Keratinocyte (primary cell): ENCODE data around the gene KIFC1. TPM values are rescaled to one million over a fixed set of nuclear protein-coding genes. Genes with fewer than 3 reads are reported as not detected.

Experiments
- DNase-seq: peaks from one replicate; pipeline ENCODE4 v3.0.0-alpha.2; 2011; ENCODE audit warnings: low read depth, missing footprints, low spot score
- FAIRE-seq: peaks from 2 replicates; lab custom pipeline; 2011; peaks lifted over from hg19 to GRCh38; lab: Jason Lieb, UNC
- H2AFZ ChIP-seq: 2 replicates; pipeline ENCODE4 v1.6.0; 2012; ENCODE audit warnings: low read length, control low read depth, inconsistent platforms; ENCODE audit not compliant: control insufficient read depth
- H3K27ac ChIP-seq: 2 replicates; pipeline ENCODE4 v1.5.1; 2011; ENCODE audit warnings: low read length; ENCODE audit not compliant: control insufficient read depth, insufficient read depth
- H3K27me3 ChIP-seq: 3 replicates; pipeline ENCODE4 v1.6.0; 2011; ENCODE audit warnings: low read length; ENCODE audit not compliant: control insufficient read depth, insufficient read depth; ENCODE audit errors: extremely low read depth
- H3K36me3 ChIP-seq, 2 experiments: 2 replicates in 1 of 2; 3 replicates in 1 of 2; pipeline ENCODE4 v1.5.1; 2011; ENCODE audit warnings: low read length in 2 of 2, mild to moderate bottlenecking in 1 of 2; ENCODE audit not compliant: control insufficient read depth in 2 of 2, insufficient read depth in 2 of 2; ENCODE audit errors: extremely low read depth in 1 of 2
- H3K4me1 ChIP-seq: 3 replicates; pipeline ENCODE4 v1.5.1; 2011; ENCODE audit warnings: low read length; ENCODE audit not compliant: control insufficient read depth, insufficient read depth; ENCODE audit errors: extremely low read depth
- H3K4me2 ChIP-seq: 3 replicates; pipeline ENCODE4 v1.6.0; 2011; ENCODE audit warnings: low read depth, low read length; ENCODE audit not compliant: control insufficient read depth, insufficient read depth; ENCODE audit errors: extremely low read depth
- H3K4me3 ChIP-seq, 3 experiments: fragments of 200-600 bp in 1 of 3; sonication (generic) in 1 of 3; 2 replicates in 2 of 3; 3 replicates in 1 of 3; pipeline ENCODE4 v1.5.1; 2011 to 2016; ENCODE audit warnings: low read length in 3 of 3, mild to moderate bottlenecking in 3 of 3, control low read depth in 2 of 3, inconsistent platforms in 1 of 3, low read depth in 1 of 3, mixed read lengths in 1 of 3, mixed run types in 1 of 3, moderate library complexity in 1 of 3; ENCODE audit not compliant: control insufficient read depth in 2 of 3, insufficient read depth in 2 of 3; ENCODE audit errors: extremely low read depth in 1 of 3
- H3K79me2 ChIP-seq: 2 replicates; pipeline ENCODE4 v1.6.0; 2012; ENCODE audit warnings: low read length; ENCODE audit not compliant: control insufficient read depth, insufficient read depth
- H3K9ac ChIP-seq: 3 replicates; pipeline ENCODE4 v1.6.0; 2011; ENCODE audit warnings: low read length; ENCODE audit not compliant: control insufficient read depth, insufficient read depth; ENCODE audit errors: extremely low read depth
- H3K9me1 ChIP-seq: 3 replicates; pipeline ENCODE4 v1.6.0; 2011; ENCODE audit warnings: low read length; ENCODE audit not compliant: control insufficient read depth, insufficient read depth; ENCODE audit errors: extremely low read depth
- H3K9me3 ChIP-seq: 2 replicates; pipeline ENCODE4 v1.5.1; 2012; ENCODE audit warnings: low read depth, low read length; ENCODE audit not compliant: control insufficient read depth
- H4K20me1 ChIP-seq: 3 replicates; pipeline ENCODE4 v1.6.0; 2011; ENCODE audit warnings: low read length; ENCODE audit not compliant: control insufficient read depth, insufficient read depth; ENCODE audit errors: extremely low read depth
- EZH2 ChIP-seq: IDR thresholded peaks from one replicate; pipeline ENCODE4 v1.6.1; 2012; ENCODE audit warnings: inconsistent platforms, mild to moderate bottlenecking, low read length, moderate library complexity
- dilution Hi-C: fragments of 300-500 bp; cut with MboI; formaldehyde crosslinking; loops from one replicate; pipeline ENCODE4 v1.7.0; 2020; ENCODE audit warnings: low sequenced_read_pairs; ENCODE audit not compliant: extremely low pct_ligation_motif_present
- polyA plus RNA-seq, 5 experiments: library from polyadenylated mRNA; depleted of rRNA in 3 of 5; stranded (reverse) in 3 of 5; stranded (forward) in 1 of 5; unstranded in 1 of 5; fragments of >200 nt; gene quantifications; 1 replicate in 1 of 5; 2 replicates in 3 of 5; 3 replicates in 1 of 5; pipeline versions ENCODE4 v1.2.1 to v1.2.3, GENCODE V29; 2011 to 2012; ENCODE audit warnings: missing spikeins in 2 of 5, low read depth in 1 of 5, low replicate concordance in 1 of 5
- TF ChIP-seq, protein P1 (sequence below), 3 experiments: IDR thresholded peaks in 1 of 3; conservative IDR thresholded peaks in 1 of 3; optimal IDR thresholded peaks in 1 of 3; 2 replicates in 2 of 3; 3 replicates in 1 of 3; pipeline versions ENCODE3 to v1.5.1; 2011; ENCODE audit warnings: low read length in 3 of 3, mild to moderate bottlenecking in 3 of 3, moderate library complexity in 2 of 3, control low read depth in 1 of 3, inconsistent platforms in 1 of 3; ENCODE audit not compliant: insufficient read depth in 2 of 3; ENCODE audit errors: extremely low read depth in 1 of 3

Gene KIFC1
- polyA plus RNA-seq, 1 donor (not counting 4 experiments of a cell fraction or from before 2014, with no cell fraction given) = 20.0 TPM

DNA sequence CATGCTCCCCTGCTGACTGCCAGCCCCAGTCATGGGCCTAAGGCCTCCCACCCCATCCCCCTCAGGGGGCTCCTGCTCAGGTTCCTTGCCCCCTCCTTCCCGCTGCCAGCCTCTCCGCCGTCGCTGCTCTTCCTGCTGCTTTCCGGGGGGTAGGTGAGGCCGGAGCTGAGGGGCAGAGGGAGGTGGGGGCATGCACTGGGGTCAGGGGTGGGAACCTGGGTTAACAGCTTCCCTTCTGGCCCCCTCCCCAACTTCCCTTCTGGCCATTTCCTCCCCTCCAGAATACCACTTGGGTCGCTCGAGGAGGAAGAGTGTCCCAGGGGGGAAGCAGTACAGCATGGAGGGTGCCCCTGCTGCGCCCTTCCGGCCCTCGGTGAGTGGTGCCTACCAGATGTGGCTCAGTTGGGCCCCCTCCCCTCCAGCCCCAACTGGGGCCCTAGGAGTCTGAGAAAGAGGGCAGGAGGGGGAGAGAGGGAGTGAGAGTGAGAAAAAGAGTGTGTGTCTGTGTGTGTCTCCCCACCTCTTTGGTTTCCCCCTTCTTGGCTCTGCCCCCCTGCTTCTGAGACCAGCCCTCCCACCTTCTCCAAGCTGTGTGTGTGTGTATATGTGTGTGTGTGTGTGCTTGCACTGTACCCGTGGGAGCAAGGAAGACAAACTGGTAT is 40.4 kb downstream of the KIFC1 start:
- DNase-seq (no peak), FAIRE-seq (no peak)
- H3K4me3 ChIP-seq = no peak overlapping the region
- peaks cover 0 to 5% of the 10 kb centered on the region in 2 experiments for H3K36me3 ChIP-seq
- peaks cover 5% of the 10 kb centered on the region for H3K79me2 ChIP-seq
- H3K27me3 ChIP-seq = no peaks in the 10 kb centered on the region
- no peak overlapping the region for H2AFZ ChIP-seq
- TF ChIP-seq, protein P1, sequence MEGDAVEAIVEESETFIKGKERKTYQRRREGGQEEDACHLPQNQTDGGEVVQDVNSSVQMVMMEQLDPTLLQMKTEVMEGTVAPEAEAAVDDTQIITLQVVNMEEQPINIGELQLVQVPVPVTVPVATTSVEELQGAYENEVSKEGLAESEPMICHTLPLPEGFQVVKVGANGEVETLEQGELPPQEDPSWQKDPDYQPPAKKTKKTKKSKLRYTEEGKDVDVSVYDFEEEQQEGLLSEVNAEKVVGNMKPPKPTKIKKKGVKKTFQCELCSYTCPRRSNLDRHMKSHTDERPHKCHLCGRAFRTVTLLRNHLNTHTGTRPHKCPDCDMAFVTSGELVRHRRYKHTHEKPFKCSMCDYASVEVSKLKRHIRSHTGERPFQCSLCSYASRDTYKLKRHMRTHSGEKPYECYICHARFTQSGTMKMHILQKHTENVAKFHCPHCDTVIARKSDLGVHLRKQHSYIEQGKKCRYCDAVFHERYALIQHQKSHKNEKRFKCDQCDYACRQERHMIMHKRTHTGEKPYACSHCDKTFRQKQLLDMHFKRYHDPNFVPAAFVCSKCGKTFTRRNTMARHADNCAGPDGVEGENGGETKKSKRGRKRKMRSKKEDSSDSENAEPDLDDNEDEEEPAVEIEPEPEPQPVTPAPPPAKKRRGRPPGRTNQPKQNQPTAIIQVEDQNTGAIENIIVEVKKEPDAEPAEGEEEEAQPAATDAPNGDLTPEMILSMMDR (optimal IDR thresholded peaks at IDR 0.05 in 1 of 3, IDR thresholded peaks at IDR 0.05 in 1 of 3, conservative IDR thresholded peaks at IDR 0.05 in 1 of 3; ENCODE audit: extremely low read depth in 1 of 3, insufficient read depth in 2 of 3, low read length in 3 of 3) = no peak
- no peak for TF ChIP-seq EZH2
- H3K9me1 ChIP-seq = no peaks in the 10 kb centered on the region
- no peak overlapping the region for H3K9ac ChIP-seq
- no peaks in the 10 kb centered on the region for H4K20me1 ChIP-seq
- H3K27ac ChIP-seq = no peak overlapping the region
- dilution Hi-C loops = no loop called here
- H3K4me1 ChIP-seq = peaks cover 37% of the 10 kb centered on the region
- no peak overlapping the region for H3K4me2 ChIP-seq
- H3K9me3 ChIP-seq = no peaks in the 10 kb centered on the region

DNA sequence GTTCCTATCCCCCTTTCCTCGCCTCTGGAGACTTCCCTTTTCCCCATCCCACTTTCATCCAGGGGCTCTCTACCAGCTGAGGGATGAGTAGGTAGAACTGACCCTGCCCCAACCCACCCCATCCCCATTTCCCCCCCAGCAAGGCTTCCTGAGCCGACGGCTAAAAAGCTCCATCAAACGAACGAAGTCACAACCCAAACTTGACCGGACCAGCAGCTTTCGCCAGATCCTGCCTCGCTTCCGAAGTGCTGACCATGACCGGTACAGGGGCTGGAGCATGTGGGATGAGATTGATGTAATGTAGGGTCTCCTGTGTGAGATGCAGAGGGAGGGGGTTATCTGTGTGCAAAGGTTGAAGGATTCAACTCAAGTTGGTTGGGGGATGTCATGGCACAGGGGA is 40.9 kb downstream of the KIFC1 start:
- Histone ChIP-seq H3K79me2 (peaks cover 2% of the 10 kb centered on the region), H3K4me3 (no peak overlapping the region), H3K27me3 (no peaks in the 10 kb centered on the region), H2AFZ (no peak overlapping the region), H3K4me2 (no peak overlapping the region), H3K36me3 (peaks cover 2 to 8% of the 10 kb centered on the region in 2 experiments), H3K9me3 (no peaks in the 10 kb centered on the region), H3K27ac (no peak overlapping the region), H4K20me1 (no peaks in the 10 kb centered on the region), H3K4me1 (peaks cover 32% of the 10 kb centered on the region), H3K9me1 (no peaks in the 10 kb centered on the region), H3K9ac (no peak overlapping the region)
- dilution Hi-C loops = no loop called here
- FAIRE-seq (no peak), DNase-seq (no peak)
- TF ChIP-seq EZH2 = no peak
- TF ChIP-seq, protein P1 (optimal IDR thresholded peaks at IDR 0.05 in 1 of 3, IDR thresholded peaks at IDR 0.05 in 1 of 3, conservative IDR thresholded peaks at IDR 0.05 in 1 of 3; ENCODE audit: extremely low read depth in 1 of 3, insufficient read depth in 2 of 3, low read length in 3 of 3) = no peak
